Measurements from ENCODE around the gene LCE1C. TPM values are rescaled to one million over a fixed set of nuclear protein-coding genes. Genes with fewer than 3 reads are reported as not detected.

LCE1C gene
- total and polyA plus RNA-seq, 9 of the 15 experiments (the other 6 are each of a cell fraction or from before 2014, with no cell fraction given), result not detected

- Histone ChIP-seq H3K27ac (ENCODE audit: extremely low read depth, low read depth, low read length) (no peak within 1 kb of the TSS), H3K9me3 (replicated peaks; ENCODE audit: control insufficient read depth, insufficient read depth, low read depth, low read length) (no peaks in the 10 kb centered on the region), H2AFZ (ENCODE audit: low read depth, low read length) (no peak within 1 kb of the TSS), H3K27me3 (ENCODE audit: control insufficient read depth in 2 of 2, insufficient read depth in 2 of 2, low read length in 2 of 2) (peaks cover 0 to 19% of the 10 kb centered on the region in 2 experiments; a peak in 2 of 5 replicates), H3K9ac (ENCODE audit: insufficient read depth in 1 of 2, low read depth in 2 of 2, low read length in 2 of 2) (no peak within 1 kb of the TSS), H3K9me1 (ENCODE audit: control insufficient read depth, insufficient read depth, low read length) (no peaks in the 10 kb centered on the region), H3K36me3 (ENCODE audit: control insufficient read depth, insufficient read depth, low read length) (no peaks in the 10 kb centered on the region), H3K79me2 (ENCODE audit: control insufficient read depth, insufficient read depth, low read length) (no peaks in the 10 kb centered on the region), H3K4me3 (no peak within 1 kb of the TSS), H3K4me1 (replicated peaks in 1 of 2; ENCODE audit: control insufficient read depth in 2 of 2, insufficient read depth in 2 of 2, low read length in 2 of 2) (no peaks in the 10 kb centered on the region; a peak in 1 of 5 replicates), H4K20me1 (replicated peaks; ENCODE audit: control insufficient read depth, insufficient read depth, low read length) (peaks cover 3% of the 10 kb centered on the region; the same call in 1 of the 2 replicates), H3K4me2 (ENCODE audit: insufficient read depth, low read length) (no peak within 1 kb of the TSS)
- no peak for TF ChIP-seq MTF1 (CRISPR knock-in tag; IDR thresholded peaks at IDR 0.05; ENCODE audit: borderline replicate concordance)
- no peak for TF ChIP-seq CREB3L1 (IDR thresholded peaks at IDR 0.05; ENCODE audit: borderline replicate concordance, low read depth)
- no peak for TF ChIP-seq SMC3 (conservative IDR thresholded peaks at IDR 0.05; ENCODE audit: insufficient read depth, low read depth, low read length)
- TF ChIP-seq MECOM (CRISPR knock-in tag; IDR thresholded peaks at IDR 0.05), result no peak
- TF ChIP-seq TEAD2 (tag; IDR thresholded peaks at IDR 0.05), result no peak
- WGBS (ENCODE audit: insufficient coverage, low coverage, missing lambda C conversion rate), result 0% methylated on average over 5 of the region's 6 CpGs
- intact Hi-C loops (cut with micrococcal nuclease) (no loop called here), in situ Hi-C loops (cut with MboI) (no loop called here)
- DNase-seq (ENCODE audit: extremely low read depth in 1 of 4, low spot score in 3 of 4) (no peak), ATAC-seq (no peak), FAIRE-seq (no peak)
- BruUV-seq (replicated peaks), result no TSS peak
- CTCF ChIA-PET (ENCODE audit: low intra/inter-chr PET ratio), result no interaction called here
- POLR2A ChIA-PET, result no interaction called here
Measured at GRCh38 chr1:152757747-152758146, 48.7 kb downstream of the LCE1C start, which contains the start of gene KPRP. Gene KPRP, plus strand, starts transcription at chr1:152758025. Its CDS starts 1,564 bp downstream, at chr1:152759589.

Data from K562 (cell line).